SK-N-SH (cell line): ENCODE measurements around the gene CST9. TPM values are rescaled to one million over a fixed set of nuclear protein-coding genes. Genes with fewer than 3 reads are reported as not detected.
"Not testable (repeated sequence)": the region's sequence is repeated elsewhere in the genome, so short reads cannot be mapped to it uniquely, and the experiment has no call there.

Experiments used
- CTCF ChIA-PET: fragments of 300-600, 350-600 bp; formaldehyde crosslinking; extraction: SDS; loops from one replicate; lab custom pipeline; 2021; lab: Yijun Ruan, JAX
- POLR2A ChIA-PET: fragments of 350-600 bp; sonication (Branson Sonifier 250); formaldehyde crosslinking; extraction: SDS; loops from one replicate; lab custom pipeline; 2020; ENCODE audit warnings: antibody characterized with exemption, inconsistent platforms; lab: Yijun Ruan, JAX
- DNase-seq: peaks from one replicate; pipeline ENCODE4 v3.0.0; 2012
- H2AFZ ChIP-seq: fragments of 200-600 bp; sonication (generic); 2 replicates; pipeline ENCODE4 v1.8.1; 2016; ENCODE audit warnings: antibody characterized with exemption, mild to moderate bottlenecking, low read depth
- H3F3A ChIP-seq: fragments of 200-600 bp; sonication (generic); replicated peaks from 2 replicates; pipeline ENCODE3; 2016; ENCODE audit warnings: antibody characterized with exemption, mild to moderate bottlenecking; ENCODE audit not compliant: insufficient read depth
- H3K27ac ChIP-seq, 2 experiments: fragments of 200-500 bp in 1 of 2; fragments of 200-600 bp in 1 of 2; sonication (Bioruptor generic) in 1 of 2; sonication (generic), shearing (Covaris generic) in 1 of 2; 2 replicates each; pipeline versions ENCODE4 v1.5.1 to v1.6.1; 2014 to 2016; ENCODE audit warnings: low read depth in 2 of 2, inconsistent platforms in 1 of 2, low read length in 1 of 2, mild to moderate bottlenecking in 1 of 2, mixed read lengths in 1 of 2
- H3K27me3 ChIP-seq: fragments of 200-600 bp; sonication (generic), shearing (Covaris generic); 2 replicates; pipeline ENCODE4 v1.6.1; 2016; ENCODE audit warnings: mixed run types; ENCODE audit not compliant: insufficient read depth
- H3K36me3 ChIP-seq, 2 experiments: fragments of 200-500 bp in 1 of 2; fragments of 200-600 bp in 1 of 2; sonication (Bioruptor generic) in 1 of 2; sonication (generic) in 1 of 2; replicated peaks in 1 of 2; 2 replicates each; pipeline versions ENCODE3 to v1.5.1; 2014 to 2016; ENCODE audit warnings: low read length in 1 of 2, mild to moderate bottlenecking in 1 of 2; ENCODE audit not compliant: insufficient read depth in 2 of 2, control insufficient read depth in 1 of 2
- H3K4me1 ChIP-seq, 2 experiments: fragments of 200-500 bp in 1 of 2; fragments of 200-600 bp in 1 of 2; sonication (Bioruptor generic) in 1 of 2; sonication (generic), shearing (Covaris generic) in 1 of 2; 2 replicates each; pipeline versions ENCODE4 v1.5.1 to v1.6.1; 2014 to 2016; ENCODE audit warnings: low read depth in 1 of 2, low read length in 1 of 2, mixed run types in 1 of 2; ENCODE audit not compliant: insufficient read depth in 2 of 2, control insufficient read depth in 1 of 2
- H3K4me2 ChIP-seq: fragments of 200-600 bp; sonication (generic), shearing (Covaris generic); 2 replicates; pipeline ENCODE4 v1.6.1; 2017; ENCODE audit warnings: mixed run types
- H3K4me3 ChIP-seq, 2 experiments: fragments of 200-500 bp in 1 of 2; fragments of 200-600 bp in 1 of 2; sonication (Bioruptor generic) in 1 of 2; sonication (generic), shearing (Covaris generic) in 1 of 2; 2 replicates each; pipeline versions ENCODE4 v1.5.1 to v1.8.1; 2014 to 2016; ENCODE audit warnings: low read depth in 2 of 2, inconsistent platforms in 1 of 2, low read length in 1 of 2, mild to moderate bottlenecking in 1 of 2, mixed read lengths in 1 of 2, moderate library complexity in 1 of 2
- H3K79me2 ChIP-seq: fragments of 200-600 bp; sonication (generic); 2 replicates; pipeline ENCODE4 v1.8.1; 2017; ENCODE audit warnings: mild to moderate bottlenecking; ENCODE audit not compliant: insufficient read depth
- H3K9ac ChIP-seq: fragments of 200-600 bp; sonication (generic); 2 replicates; pipeline ENCODE4 v1.6.1; 2017; ENCODE audit warnings: mixed run types
- H3K9me2 ChIP-seq: fragments of 200-600 bp; sonication (generic); 2 replicates; pipeline ENCODE4 v1.6.1; 2017; ENCODE audit warnings: mixed run types
- H3K9me3 ChIP-seq: fragments of 200-600 bp; sonication (generic); 2 replicates; pipeline ENCODE4 v1.6.1; 2017; ENCODE audit warnings: mixed run types, mild to moderate bottlenecking, moderate library complexity
- H4K20me1 ChIP-seq: fragments of 200-600 bp; sonication (generic); 2 replicates; pipeline ENCODE4 v1.6.1; 2017; ENCODE audit warnings: mild to moderate bottlenecking, mixed run types; ENCODE audit not compliant: insufficient read depth
- ELF1 ChIP-seq: IDR thresholded peaks from 2 replicates; pipeline ENCODE4 v1.4.0; 2012
- EZH2phosphoT487 ChIP-seq: fragments of 200-600 bp; sonication (generic); IDR thresholded peaks from 2 replicates; pipeline ENCODE4 v1.6.1; 2017; ENCODE audit warnings: low read depth, mixed run types, mild to moderate bottlenecking, antibody characterized with exemption, moderate library complexity, borderline replicate concordance
- FOSL2 ChIP-seq: IDR thresholded peaks from 2 replicates; pipeline ENCODE4 v1.4.0; 2012; ENCODE audit warnings: low read depth, mild to moderate bottlenecking, moderate library complexity, borderline replicate concordance
- FOXM1 ChIP-seq: IDR thresholded peaks from 2 replicates; pipeline ENCODE4 v1.4.0; 2012; ENCODE audit warnings: low read depth, mild to moderate bottlenecking
- IRF3 ChIP-seq: fragments of 150-350 bp; IDR thresholded peaks from 2 replicates; pipeline ENCODE4 v1.6.1; 2016; ENCODE audit warnings: mild to moderate bottlenecking, low read depth, low read length
- JUND ChIP-seq: IDR thresholded peaks from 2 replicates; pipeline ENCODE4 v1.4.0; 2012
- NFIC ChIP-seq: IDR thresholded peaks from 2 replicates; pipeline ENCODE4 v1.4.0; 2012; ENCODE audit warnings: borderline replicate concordance
- POLR2AphosphoS5 ChIP-seq: IDR thresholded peaks from 2 replicates; pipeline ENCODE4 v1.6.1; 2012; ENCODE audit warnings: low read depth, low read length
- RCOR1 ChIP-seq: fragments of 150-350 bp; IDR thresholded peaks from 2 replicates; pipeline ENCODE4 v1.6.1; 2017; ENCODE audit warnings: antibody characterized with exemption, low read length
- SIN3A ChIP-seq: IDR thresholded peaks from 2 replicates; pipeline ENCODE4 v1.6.1; 2012; ENCODE audit warnings: low read depth, mild to moderate bottlenecking, low read length, moderate library complexity, borderline replicate concordance
- TCF12 ChIP-seq: IDR thresholded peaks from 2 replicates; pipeline ENCODE4 v1.4.0; 2012
- USF2 ChIP-seq: fragments of 150-350 bp; IDR thresholded peaks from 2 replicates; pipeline ENCODE4 v1.6.1; 2017; ENCODE audit warnings: antibody characterized with exemption, low read length, low read depth, borderline replicate concordance
- ZBTB33 ChIP-seq: IDR thresholded peaks from 2 replicates; pipeline ENCODE4 v1.4.0; 2012; ENCODE audit warnings: low read depth, borderline replicate concordance
- WGBS: methylation state at CpG from one replicate; pipeline ENCODE4 v1.1.6; 2017; ENCODE audit warnings: low lambda C conversion rate; 5-methylcytosine and 5-hydroxymethylcytosine counted together
- polyA plus RNA-seq, 3 experiments: library from polyadenylated mRNA; depleted of rRNA; stranded (reverse); fragments of >200 nt; gene quantifications; 2 replicates each; pipeline ENCODE4 v1.2.3, GENCODE V29; 2012

Gene CST9
- polyA plus RNA-seq, 1 of the 3 experiments (the other 2 are of a cell fraction) = not detected

- peak overlapping the region; percentile 36; the same call in 1 of the 2 replicates for H2AFZ ChIP-seq
- TF ChIP-seq IRF3 = no peak
- TF ChIP-seq NFIC = no peak
- no peak for TF ChIP-seq ELF1
- TF ChIP-seq USF2 = no peak
- TF ChIP-seq FOXM1 = no peak
- no peak for TF ChIP-seq SIN3A
- TF ChIP-seq RCOR1 = no peak
- H3K9me3 ChIP-seq = no peaks in the 10 kb centered on the region
- H3F3A ChIP-seq = peaks cover 10% of the 10 kb centered on the region
- no peaks in the 10 kb centered on the region for H4K20me1 ChIP-seq
- no peak overlapping the region for H3K4me3 ChIP-seq
- H3K27ac ChIP-seq = peak overlapping the region in 1 of 2 experiments; percentile 90; a peak in 1 of 4 replicates
- no peak overlapping the region for H3K4me2 ChIP-seq
- no peaks in the 10 kb centered on the region for H3K27me3 ChIP-seq
- H3K36me3 ChIP-seq = no peaks in the 10 kb centered on the region
- WGBS = 31% methylated on average over 4 of the region's 4 CpGs
- H3K9me2 ChIP-seq = no peaks in the 10 kb centered on the region
- H3K4me1 ChIP-seq = no peaks in the 10 kb centered on the region; a peak in 1 of 4 replicates
- POLR2A ChIA-PET = no interaction called here
- H3K9ac ChIP-seq = no peak overlapping the region
- CTCF ChIA-PET = no interaction called here
- H3K79me2 ChIP-seq = no peaks in the 10 kb centered on the region
- DNase-seq = no peak
Measured at GRCh38 chr20:23623666-23624323, 18.1 kb upstream of the CST9 start.

GRCh38 chr20:23622839-23623343, 17.2 kb upstream of the CST9 start:
- Histone ChIP-seq H2AFZ (peak overlapping the region; percentile 75), H3F3A (peaks cover 10% of the 10 kb centered on the region), H3K27me3 (no peaks in the 10 kb centered on the region), H3K79me2 (no peaks in the 10 kb centered on the region), H3K9me2 (no peaks in the 10 kb centered on the region), H3K27ac (peak overlapping the region; percentile 48 to 90; a peak in 3 of 4 replicates), H3K36me3 (no peaks in the 10 kb centered on the region), H3K4me3 (peak overlapping the region; percentile 44 to 62; a peak in 3 of 4 replicates), H3K9ac (peak overlapping the region; percentile 56), H4K20me1 (no peaks in the 10 kb centered on the region)
- WGBS = 0% methylated on average over 4 of the region's 4 CpGs
- no peak for DNase-seq
- CTCF ChIA-PET = no interaction called here
- POLR2A ChIA-PET = no interaction called here
- TF ChIP-seq EZH2phosphoT487 = no peak
- TF ChIP-seq FOSL2 = peak; percentile 75; the same call in 1 of the 2 replicates
- peak; percentile 68 for TF ChIP-seq JUND
- peak; percentile 47; the same call in 1 of the 2 replicates for TF ChIP-seq TCF12
- TF ChIP-seq POLR2AphosphoS5 = 0 out of 2 replicates have a peak, but pooled peaks have one; percentile 27
- no peak for TF ChIP-seq ZBTB33
- TF ChIP-seq, all 33 proteins: peak for 4
- Histone ChIP-seq H3K4me2 (peak overlapping the region; percentile 68), H3K4me1 (no peaks in the 10 kb centered on the region; a peak in 1 of 4 replicates), H3K9me3 (no peaks in the 10 kb centered on the region)

- CTCF ChIA-PET = interaction anchor here (1.1 kb wide), 1 partner anchor 179 kb away, joined by 4 read pairs; no protein-coding TSS in a partner anchor
- not testable (repeated sequence) for DNase-seq
- H3K27ac ChIP-seq = peak overlapping the region in 1 of 2 experiments; percentile 90; a peak in 2 of 4 replicates
Measured at GRCh38 chr20:23622401-23622800, 16.7 kb upstream of the CST9 start.

More at GRCh38 chr20:23622401-23622800, 16.7 kb upstream of the CST9 start:
- H3K9me2 ChIP-seq, H4K20me1 ChIP-seq, H3K9me3 ChIP-seq, H3K27me3 ChIP-seq, H3K4me1 ChIP-seq, H3K79me2 ChIP-seq, H3K36me3 ChIP-seq, POLR2A ChIA-PET: not testable (repeated sequence)
- WGBS = 20% methylated on average over 3 of the region's 3 CpGs
- 0 out of 4 replicates have a peak overlapping the region, but pooled peaks of 1 of the 2 experiments have one; percentile 62 for H3K4me3 ChIP-seq
- H3F3A ChIP-seq = peaks cover 10% of the 10 kb centered on the region
- peak overlapping the region; percentile 56; the same call in 1 of the 2 replicates for H3K9ac ChIP-seq
- H2AFZ ChIP-seq = peak overlapping the region; percentile 75; the same call in 1 of the 2 replicates
- peak overlapping the region; percentile 68 for H3K4me2 ChIP-seq
